GM12801 (cell line): Measurements from ENCODE around the gene DNAH6.

Experiments
- TF ChIP-seq, protein P1 (sequence below): IDR thresholded peaks from one replicate; pipeline ENCODE4 v1.5.1; 2011; ENCODE audit warnings: control low read depth; ENCODE audit not compliant: insufficient read length; ENCODE audit errors: extremely low read depth

The DNAH6 gene

GRCh38 chr2:84817239-84817655 is 300.9 kb downstream of the DNAH6 start:
- TF ChIP-seq, protein P1, sequence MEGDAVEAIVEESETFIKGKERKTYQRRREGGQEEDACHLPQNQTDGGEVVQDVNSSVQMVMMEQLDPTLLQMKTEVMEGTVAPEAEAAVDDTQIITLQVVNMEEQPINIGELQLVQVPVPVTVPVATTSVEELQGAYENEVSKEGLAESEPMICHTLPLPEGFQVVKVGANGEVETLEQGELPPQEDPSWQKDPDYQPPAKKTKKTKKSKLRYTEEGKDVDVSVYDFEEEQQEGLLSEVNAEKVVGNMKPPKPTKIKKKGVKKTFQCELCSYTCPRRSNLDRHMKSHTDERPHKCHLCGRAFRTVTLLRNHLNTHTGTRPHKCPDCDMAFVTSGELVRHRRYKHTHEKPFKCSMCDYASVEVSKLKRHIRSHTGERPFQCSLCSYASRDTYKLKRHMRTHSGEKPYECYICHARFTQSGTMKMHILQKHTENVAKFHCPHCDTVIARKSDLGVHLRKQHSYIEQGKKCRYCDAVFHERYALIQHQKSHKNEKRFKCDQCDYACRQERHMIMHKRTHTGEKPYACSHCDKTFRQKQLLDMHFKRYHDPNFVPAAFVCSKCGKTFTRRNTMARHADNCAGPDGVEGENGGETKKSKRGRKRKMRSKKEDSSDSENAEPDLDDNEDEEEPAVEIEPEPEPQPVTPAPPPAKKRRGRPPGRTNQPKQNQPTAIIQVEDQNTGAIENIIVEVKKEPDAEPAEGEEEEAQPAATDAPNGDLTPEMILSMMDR: no peak

- TF ChIP-seq, protein P1: no peak
These were observed 305.5 kb downstream of the DNAH6 start for GRCh38 chr2:84821806-84822205.

DNA sequence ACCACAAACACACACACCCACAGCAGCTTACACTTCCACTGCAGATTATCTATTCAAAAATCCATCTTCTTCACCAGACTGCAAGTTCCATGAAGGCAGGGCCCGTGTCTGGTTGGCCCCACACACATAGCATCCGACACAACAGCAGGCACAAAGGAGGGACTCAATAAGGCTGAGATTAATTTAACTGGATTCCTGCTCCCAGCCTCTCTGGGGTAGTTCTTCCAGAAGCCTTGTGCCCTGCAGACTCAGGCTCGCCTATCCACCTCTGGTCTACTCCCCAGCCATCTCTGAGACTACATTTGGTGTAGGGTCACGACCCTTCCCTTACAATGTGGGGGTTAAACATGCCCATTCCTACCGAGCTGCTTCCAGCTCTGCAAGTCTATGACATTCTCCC is 306.9 kb downstream of the DNAH6 start:
- TF ChIP-seq, protein P1: no peak

- TF ChIP-seq, protein P1: no peak
These were observed 307.5 kb downstream of the DNAH6 start for GRCh38 chr2:84823788-84824187.

- TF ChIP-seq, protein P1: no peak
These were observed 311.8 kb downstream of the DNAH6 start for GRCh38 chr2:84827978-84828575.

- TF ChIP-seq, protein P1: no peak
These were observed 313.4 kb downstream of the DNAH6 start for GRCh38 chr2:84829693-84830092.

GRCh38 chr2:84830095-84830494 is 313.8 kb downstream of the DNAH6 start:
- TF ChIP-seq, protein P1: no peak
